ENCODE measurements around the gene BMPR2.

DNA sequence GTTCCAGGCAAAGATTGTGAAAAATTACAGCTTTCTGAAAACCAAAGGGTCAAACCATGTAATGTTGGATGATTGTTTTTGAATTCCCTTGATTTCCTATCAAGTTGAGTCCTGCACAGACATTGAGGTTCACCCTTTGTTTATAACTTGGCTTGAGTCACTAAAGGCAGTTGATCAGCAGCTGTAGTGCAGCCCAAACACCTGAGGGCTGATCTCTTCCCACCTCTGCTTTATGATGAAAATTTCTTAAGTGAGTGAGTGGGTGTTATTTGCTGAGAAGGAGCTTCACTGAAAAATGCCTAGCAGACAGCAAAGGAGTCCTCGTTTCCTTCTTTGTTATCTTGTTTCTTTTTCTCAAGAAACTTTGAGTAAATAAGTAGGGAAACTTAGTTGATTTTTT is 31.9 kb upstream of the BMPR2 start:
- TF ChIP-seq, protein P1, sequence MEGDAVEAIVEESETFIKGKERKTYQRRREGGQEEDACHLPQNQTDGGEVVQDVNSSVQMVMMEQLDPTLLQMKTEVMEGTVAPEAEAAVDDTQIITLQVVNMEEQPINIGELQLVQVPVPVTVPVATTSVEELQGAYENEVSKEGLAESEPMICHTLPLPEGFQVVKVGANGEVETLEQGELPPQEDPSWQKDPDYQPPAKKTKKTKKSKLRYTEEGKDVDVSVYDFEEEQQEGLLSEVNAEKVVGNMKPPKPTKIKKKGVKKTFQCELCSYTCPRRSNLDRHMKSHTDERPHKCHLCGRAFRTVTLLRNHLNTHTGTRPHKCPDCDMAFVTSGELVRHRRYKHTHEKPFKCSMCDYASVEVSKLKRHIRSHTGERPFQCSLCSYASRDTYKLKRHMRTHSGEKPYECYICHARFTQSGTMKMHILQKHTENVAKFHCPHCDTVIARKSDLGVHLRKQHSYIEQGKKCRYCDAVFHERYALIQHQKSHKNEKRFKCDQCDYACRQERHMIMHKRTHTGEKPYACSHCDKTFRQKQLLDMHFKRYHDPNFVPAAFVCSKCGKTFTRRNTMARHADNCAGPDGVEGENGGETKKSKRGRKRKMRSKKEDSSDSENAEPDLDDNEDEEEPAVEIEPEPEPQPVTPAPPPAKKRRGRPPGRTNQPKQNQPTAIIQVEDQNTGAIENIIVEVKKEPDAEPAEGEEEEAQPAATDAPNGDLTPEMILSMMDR (IDR thresholded peaks at IDR 0.05): no peak
- no peak for TF ChIP-seq EP300 (IDR thresholded peaks at IDR 0.05)
